ENCODE data around the gene STX19. TPM values are rescaled to one million over a fixed set of nuclear protein-coding genes. Genes with fewer than 3 reads are reported as not detected.
"Not testable (repeated sequence)": the region's sequence is repeated elsewhere in the genome, so short reads cannot be mapped to it uniquely, and the experiment has no call there.

Gene STX19
- not detected for total RNA-seq

GRCh38 chr3:94028093-94028837 is at the start of gene STX19:
Gene STX19, minus strand, starts transcription at chr3:94028597. Its CDS starts 13,328 bp downstream, at chr3:94015269.
- DNase-seq = no peak

GRCh38 chr3:94076055-94076454 is 47.7 kb upstream of the STX19 start:
- DNase-seq = no peak

GRCh38 chr3:94071713-94072284 is 43.4 kb upstream of the STX19 start:
- DNase-seq = no peak

- DNase-seq = no peak
These were observed 42.0 kb upstream of the STX19 start for GRCh38 chr3:94070341-94070911.

- DNase-seq = no peak
These were observed 40.9 kb upstream of the STX19 start for GRCh38 chr3:94069194-94069813.

- no peak for DNase-seq
These were observed 38.4 kb upstream of the STX19 start for GRCh38 chr3:94066506-94067500.

GRCh38 chr3:94065819-94066480 is 37.6 kb upstream of the STX19 start:
- DNase-seq = no peak

- no peak for DNase-seq
These were observed 36.7 kb upstream of the STX19 start for GRCh38 chr3:94065122-94065521.

GRCh38 chr3:94064243-94064860 is 36.0 kb upstream of the STX19 start:
- DNase-seq = no peak

- no peak for DNase-seq
These were observed 35.2 kb upstream of the STX19 start for GRCh38 chr3:94063496-94064119.

GRCh38 chr3:94062513-94063404 is 34.4 kb upstream of the STX19 start, which contains the start of the genes DHFR2 and NSUN3:
Gene DHFR2, minus strand, starts transcription at chr3:94062916. Its CDS starts 1,405 bp downstream, at chr3:94061511.
Gene NSUN3, plus strand, starts transcription at chr3:94063061. Its CDS starts 66 bp downstream, at chr3:94063127.
- DNase-seq = peak; percentile 79

- DNase-seq = no peak
These were observed 32.9 kb upstream of the STX19 start for GRCh38 chr3:94061297-94061696.

- DNase-seq = no peak
These were observed 22.1 kb upstream of the STX19 start for GRCh38 chr3:94050546-94050945.

- DNase-seq = no peak
These were observed 20.9 kb upstream of the STX19 start for GRCh38 chr3:94049267-94049666.

GRCh38 chr3:94046533-94046932 is 18.1 kb upstream of the STX19 start:
- no peak for DNase-seq

GRCh38 chr3:94044100-94044936 is 15.9 kb upstream of the STX19 start:
- DNase-seq = not testable (repeated sequence)

GRCh38 chr3:94043285-94043684 is 14.9 kb upstream of the STX19 start:
- no peak for DNase-seq

GRCh38 chr3:94036909-94037507 is 8.6 kb upstream of the STX19 start:
- DNase-seq = no peak
